Measurements from ENCODE around the gene FAN1.

DNA sequence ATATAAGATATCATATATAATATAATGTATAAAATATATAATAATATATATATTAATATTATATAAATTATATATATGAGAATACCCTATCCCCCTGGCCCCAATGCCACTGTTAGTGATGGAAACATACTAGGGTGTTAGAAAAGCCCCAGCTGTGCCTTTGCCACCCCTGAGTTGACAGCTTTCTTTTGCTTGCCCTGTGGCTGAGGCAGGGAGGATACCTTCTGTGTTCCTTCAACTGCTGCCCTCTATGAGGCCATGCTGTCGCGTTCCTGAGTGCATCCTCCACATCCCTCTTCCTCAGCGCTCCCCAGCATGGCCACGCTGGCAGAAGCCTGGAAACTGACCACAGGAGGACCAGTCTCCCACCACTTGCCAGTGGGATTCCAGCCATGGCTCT, 26.3 kb downstream of the FAN1 start:
- TF ChIP-seq MYNN (CRISPR knock-in tag; IDR thresholded peaks at IDR 0.05; ENCODE audit: low read depth) = no peak
- TF ChIP-seq PHF20 (CRISPR knock-in tag; IDR thresholded peaks at IDR 0.05) = no peak
- TF ChIP-seq SALL1 (CRISPR knock-in tag; IDR thresholded peaks at IDR 0.05) = no peak
- TF ChIP-seq FOSL2 (CRISPR knock-in tag; IDR thresholded peaks at IDR 0.05) = no peak
- no peak for TF ChIP-seq GTF3A (CRISPR knock-in tag; conservative IDR thresholded peaks at IDR 0.05)
- no peak for TF ChIP-seq ZNF772 (CRISPR knock-in tag; IDR thresholded peaks at IDR 0.05)
- no peak for TF ChIP-seq TRIM24 (CRISPR knock-in tag; IDR thresholded peaks at IDR 0.05)
- TF ChIP-seq SP1 (IDR thresholded peaks at IDR 0.05) = no peak
- no peak for TF ChIP-seq SP1 (CRISPR knock-in tag; IDR thresholded peaks at IDR 0.05)
- no peak for TF ChIP-seq ZNF747 (CRISPR knock-in tag; IDR thresholded peaks at IDR 0.05; ENCODE audit: borderline replicate concordance)
- TF ChIP-seq MXI1 (IDR thresholded peaks at IDR 0.05; ENCODE audit: borderline replicate concordance, low read depth, low read length) = no peak
- TF ChIP-seq ATF7 (IDR thresholded peaks at IDR 0.05) = no peak
- no peak for TF ChIP-seq ATF7 (CRISPR knock-in tag; IDR thresholded peaks at IDR 0.05)
- no peak for TF ChIP-seq GABPB1 (CRISPR knock-in tag; IDR thresholded peaks at IDR 0.05)
